Type B pancreatic cell (in vitro differentiated cells): ENCODE measurements around the gene RETREG2. TPM values are rescaled to one million over a fixed set of nuclear protein-coding genes. Genes with fewer than 3 reads are reported as not detected.

Source experiments
- DNase-seq: peaks from one replicate; pipeline ENCODE4 v3.0.0; 2021; ENCODE audit warnings: mixed read lengths; ENCODE audit not compliant: unreplicated experiment; ENCODE audit errors: extremely low spot score
- H3K27ac Mint-ChIP-seq: 2 replicates; pipeline ENCODE4 v1.8.0; 2021; ENCODE audit warnings: mild to moderate bottlenecking, mixed read lengths
- H3K27me3 Mint-ChIP-seq: 2 replicates; pipeline ENCODE4 v1.8.0; 2021; ENCODE audit warnings: mixed read lengths
- H3K36me3 Mint-ChIP-seq: 2 replicates; pipeline ENCODE4 v1.8.0; 2021; ENCODE audit warnings: mixed read lengths
- H3K4me1 Mint-ChIP-seq: one replicate; pipeline ENCODE4 v1.8.0; 2021; ENCODE audit warnings: mixed read lengths; ENCODE audit not compliant: unreplicated experiment
- H3K4me3 Mint-ChIP-seq: 2 replicates; pipeline ENCODE4 v1.8.0; 2021; ENCODE audit warnings: mild to moderate bottlenecking, mixed read lengths
- H3K9me3 Mint-ChIP-seq: 2 replicates; pipeline ENCODE4 v1.8.0; 2021; ENCODE audit warnings: mixed read lengths
- total RNA-seq: library from RNA; stranded (reverse); gene quantifications from 2 replicates; pipeline ENCODE4 v1.2.1, GENCODE V29; 2021; ENCODE audit warnings: low replicate concordance
- TF ChIP-seq, protein P1 (sequence below): fragments of 200-600 bp; sonication (generic); conservative IDR thresholded peaks from 2 replicates; pipeline ENCODE4 v1.5.0; 2021; ENCODE audit warnings: antibody characterized with exemption, mild to moderate bottlenecking

Gene RETREG2
- total RNA-seq, 1 donor from 2014 or later, result 88.7 TPM

DNA sequence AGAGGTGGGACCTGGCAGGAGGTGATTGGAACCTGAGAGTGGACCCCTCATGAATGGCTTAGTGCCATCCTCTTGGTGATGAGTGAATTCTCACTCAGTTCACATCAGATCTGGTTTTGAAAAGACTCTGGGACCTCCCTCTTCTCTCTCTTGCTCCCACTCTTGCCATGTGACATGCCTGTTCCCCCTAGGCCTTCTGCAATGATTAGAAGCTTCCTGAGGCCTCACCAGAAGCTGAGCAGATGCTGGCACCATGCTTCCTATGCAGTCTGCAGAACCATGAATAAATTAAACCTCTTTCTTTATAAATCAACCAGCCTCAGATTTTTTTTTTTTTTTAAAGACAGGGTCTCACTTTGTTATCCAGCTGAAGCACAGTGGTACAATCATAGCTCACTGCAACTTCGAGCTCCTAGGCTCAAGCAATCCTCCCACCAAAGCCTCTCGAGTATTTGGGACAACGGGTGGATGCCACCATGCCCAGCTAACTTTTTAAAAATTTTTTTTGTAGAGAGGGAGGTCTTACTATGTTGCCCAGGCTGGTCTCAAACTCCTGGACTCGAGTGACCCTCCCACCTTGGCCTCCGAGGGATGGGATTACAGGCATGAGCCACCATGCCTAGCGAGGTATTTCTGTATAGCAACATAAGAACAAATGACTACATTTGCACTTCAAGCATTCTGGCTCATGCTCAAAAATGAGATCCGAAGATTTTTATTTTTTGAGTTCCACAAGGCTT is 26.5 kb downstream of the RETREG2 start:
- no peak for DNase-seq
- H3K9me3 Mint-ChIP-seq, result no peaks in the 10 kb centered on the region
- no peak overlapping the region for H3K4me3 Mint-ChIP-seq
- H3K4me1 Mint-ChIP-seq, result peaks cover 18% of the 10 kb centered on the region
- peaks cover 9% of the 10 kb centered on the region for H3K27me3 Mint-ChIP-seq
- H3K27ac Mint-ChIP-seq, result no peak overlapping the region
- no peaks in the 10 kb centered on the region for H3K36me3 Mint-ChIP-seq
- TF ChIP-seq, protein P1, sequence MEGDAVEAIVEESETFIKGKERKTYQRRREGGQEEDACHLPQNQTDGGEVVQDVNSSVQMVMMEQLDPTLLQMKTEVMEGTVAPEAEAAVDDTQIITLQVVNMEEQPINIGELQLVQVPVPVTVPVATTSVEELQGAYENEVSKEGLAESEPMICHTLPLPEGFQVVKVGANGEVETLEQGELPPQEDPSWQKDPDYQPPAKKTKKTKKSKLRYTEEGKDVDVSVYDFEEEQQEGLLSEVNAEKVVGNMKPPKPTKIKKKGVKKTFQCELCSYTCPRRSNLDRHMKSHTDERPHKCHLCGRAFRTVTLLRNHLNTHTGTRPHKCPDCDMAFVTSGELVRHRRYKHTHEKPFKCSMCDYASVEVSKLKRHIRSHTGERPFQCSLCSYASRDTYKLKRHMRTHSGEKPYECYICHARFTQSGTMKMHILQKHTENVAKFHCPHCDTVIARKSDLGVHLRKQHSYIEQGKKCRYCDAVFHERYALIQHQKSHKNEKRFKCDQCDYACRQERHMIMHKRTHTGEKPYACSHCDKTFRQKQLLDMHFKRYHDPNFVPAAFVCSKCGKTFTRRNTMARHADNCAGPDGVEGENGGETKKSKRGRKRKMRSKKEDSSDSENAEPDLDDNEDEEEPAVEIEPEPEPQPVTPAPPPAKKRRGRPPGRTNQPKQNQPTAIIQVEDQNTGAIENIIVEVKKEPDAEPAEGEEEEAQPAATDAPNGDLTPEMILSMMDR, result no peak

DNA sequence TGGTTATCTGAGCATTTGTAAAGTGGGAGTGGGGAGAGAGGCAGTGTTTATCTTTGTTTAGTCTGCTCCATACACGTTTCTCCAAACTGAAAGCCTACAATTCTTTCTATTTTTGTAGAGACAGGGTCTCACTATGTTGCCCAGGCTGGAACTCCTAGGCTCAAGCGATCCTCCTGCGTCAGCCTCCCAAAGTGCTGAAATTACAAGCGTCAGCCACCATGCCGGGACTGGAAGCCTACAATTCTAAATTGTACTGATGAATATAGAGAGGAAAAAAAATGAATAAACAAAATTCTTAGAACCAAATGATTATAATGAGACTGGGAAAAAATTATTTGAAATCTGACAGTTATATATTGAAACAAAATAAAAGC is 27.1 kb downstream of the RETREG2 start:
- DNase-seq, result no peak
- H3K4me1 Mint-ChIP-seq, result peaks cover 18% of the 10 kb centered on the region
- no peaks in the 10 kb centered on the region for H3K36me3 Mint-ChIP-seq
- TF ChIP-seq, protein P1, result no peak
- H3K27ac Mint-ChIP-seq, result no peak overlapping the region
- peaks cover 8% of the 10 kb centered on the region for H3K27me3 Mint-ChIP-seq
- H3K9me3 Mint-ChIP-seq, result no peaks in the 10 kb centered on the region
- H3K4me3 Mint-ChIP-seq, result peak overlapping the region; percentile 51

DNA sequence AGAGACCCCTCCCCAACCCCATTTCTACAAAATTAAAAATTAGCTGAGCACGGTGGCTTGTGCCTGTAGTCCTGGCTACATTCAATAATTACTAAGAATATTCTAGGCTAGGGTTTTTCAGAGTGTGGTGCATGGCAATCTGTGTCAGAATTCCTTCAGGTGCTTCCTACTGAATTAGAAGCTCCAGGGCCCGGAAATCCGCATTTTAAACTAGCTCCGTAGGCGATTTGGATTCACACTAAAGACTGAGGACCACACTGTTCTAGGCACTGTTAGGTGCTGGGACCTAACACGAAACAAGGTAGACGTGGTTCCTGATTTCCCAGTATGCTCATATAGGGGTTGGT is 27.9 kb downstream of the RETREG2 start:
- Mint-ChIP-seq H3K27ac (peak overlapping the region; percentile 98), H3K36me3 (no peaks in the 10 kb centered on the region), H3K4me3 (peak overlapping the region; percentile 97), H3K9me3 (no peaks in the 10 kb centered on the region), H3K27me3 (peaks cover 8% of the 10 kb centered on the region), H3K4me1 (peaks cover 18% of the 10 kb centered on the region)
- TF ChIP-seq, protein P1, result no peak
- DNase-seq, result no peak

DNA sequence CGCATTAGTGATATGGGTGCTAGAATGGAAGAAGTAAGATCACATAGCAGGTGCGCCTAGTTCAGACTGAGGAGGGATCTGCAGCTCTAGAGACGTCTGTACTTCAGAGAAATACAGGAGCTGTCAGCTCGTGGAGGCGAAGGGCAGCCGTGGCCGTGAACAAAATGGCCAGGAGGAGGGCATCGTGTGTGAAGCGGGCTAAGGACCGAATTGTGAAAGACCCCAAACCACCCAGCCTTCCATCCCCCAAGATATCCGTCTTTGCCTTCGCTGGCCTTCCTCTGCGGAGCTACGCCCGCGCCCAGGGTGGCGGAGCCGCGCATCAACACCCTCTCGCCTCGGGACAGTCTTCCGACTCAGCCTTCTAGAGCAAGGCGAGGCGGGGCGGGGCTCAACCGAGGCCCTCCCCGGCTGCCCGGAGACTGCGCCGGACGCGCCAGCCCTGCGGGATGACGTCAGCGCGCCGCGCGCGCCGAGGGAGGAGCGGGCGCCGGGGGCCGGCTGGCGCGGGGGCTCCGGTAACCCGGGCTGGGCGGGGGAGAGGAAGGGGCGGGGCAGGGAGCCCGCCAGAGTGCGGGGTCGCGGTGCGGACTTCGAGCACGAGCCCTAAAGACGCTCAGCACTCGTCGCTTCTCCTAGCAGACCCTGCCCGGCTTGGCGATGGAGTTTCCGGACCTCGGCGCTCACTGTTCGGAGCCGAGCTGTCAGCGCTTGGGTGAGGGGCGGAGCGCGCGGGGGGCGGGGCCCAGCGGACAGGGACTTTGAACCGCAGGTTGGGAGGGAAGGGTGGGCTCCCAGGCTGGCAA is 28.5 kb downstream of the RETREG2 start, which contains the start of gene ZFAND2B:
Gene ZFAND2B (plus strand): TSS at position 455 of the 806 bp plus-strand sequence. CDS start 206 bp downstream, at position 661.
- TF ChIP-seq, protein P1, result peak; percentile 43
- H3K4me1 Mint-ChIP-seq, result peaks cover 18% of the 10 kb centered on the region

DNA sequence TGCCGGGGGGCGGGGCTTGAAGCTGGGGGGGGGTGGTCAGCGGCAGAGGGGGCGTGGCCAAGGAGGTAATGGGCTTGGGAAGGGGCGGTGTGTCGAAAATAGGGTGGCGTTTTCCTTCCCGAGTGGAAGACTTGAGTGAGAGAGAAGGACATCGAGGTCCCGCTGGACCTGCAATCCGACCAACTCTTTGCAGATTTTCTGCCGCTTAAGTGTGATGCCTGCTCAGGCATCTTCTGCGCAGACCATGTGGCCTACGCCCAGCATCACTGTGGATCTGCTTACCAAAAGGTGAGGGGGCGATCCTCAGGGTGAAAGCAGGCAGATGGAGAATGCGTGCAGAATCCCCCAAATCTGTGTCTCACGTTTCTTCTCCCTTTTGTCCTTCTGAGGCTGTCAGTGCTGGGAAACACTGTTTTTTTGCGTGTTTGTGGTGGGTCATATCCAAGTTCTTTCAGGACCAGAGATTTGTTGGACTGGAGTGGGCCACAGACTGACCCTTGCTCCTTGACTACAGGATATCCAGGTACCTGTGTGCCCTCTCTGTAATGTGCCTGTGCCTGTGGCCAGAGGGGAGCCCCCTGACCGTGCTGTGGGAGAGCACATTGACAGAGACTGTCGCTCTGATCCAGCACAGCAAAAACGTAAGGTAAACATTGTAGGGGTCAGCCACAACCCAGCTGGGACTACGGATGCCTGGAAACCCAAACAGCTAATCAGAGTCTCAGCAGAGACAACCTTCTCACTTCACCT is 29.2 kb downstream of the RETREG2 start:
- H3K27ac Mint-ChIP-seq, result peak overlapping the region; percentile 98
- peaks cover 18% of the 10 kb centered on the region for H3K4me1 Mint-ChIP-seq
- no peak for DNase-seq
- peaks cover 8% of the 10 kb centered on the region for H3K27me3 Mint-ChIP-seq
- H3K36me3 Mint-ChIP-seq, result no peaks in the 10 kb centered on the region
- peak overlapping the region; percentile 97 for H3K4me3 Mint-ChIP-seq
- no peaks in the 10 kb centered on the region for H3K9me3 Mint-ChIP-seq
- TF ChIP-seq, protein P1, result no peak

More for the DNA sequence above, 28.5 kb downstream of the RETREG2 start, which contains the start of gene ZFAND2B:
- DNase-seq, result peak; percentile 97
- peak within 1 kb of the TSS; percentile 98 for H3K27ac Mint-ChIP-seq
- no peaks in the 10 kb centered on the region for H3K9me3 Mint-ChIP-seq
- H3K4me3 Mint-ChIP-seq, result peak within 1 kb of the TSS; percentile 97
- peaks cover 8% of the 10 kb centered on the region for H3K27me3 Mint-ChIP-seq
- H3K36me3 Mint-ChIP-seq, result no peaks in the 10 kb centered on the region
